IMR-90 (cell line): ENCODE measurements around the gene SLC22A16. TPM values are rescaled to one million over a fixed set of nuclear protein-coding genes. Genes with fewer than 3 reads are reported as not detected.

Experiments
- ATAC-seq: fragments of 200-7000 bp; cut with Tn5 transposase; 2 replicates; pipeline ENCODE4 v1.9.1; 2020; ENCODE audit warnings: low read depth, mild to moderate bottlenecking, moderate library complexity
- BruUV-seq: library from RNA; stranded (reverse); fragments of 400-500 nt; replicated peaks from 2 replicates; lab custom pipeline; 2021; lab: Mats Ljungman, UMichigan
- CTCF ChIA-PET: fragments of 300-600 bp; formaldehyde crosslinking; extraction: SDS; loops from one replicate; lab custom pipeline; 2021; ENCODE audit warnings: antibody characterized with exemption; lab: Yijun Ruan, JAX
- POLR2A ChIA-PET: fragments of 300-600 bp; sonication (Branson Sonifier 250); formaldehyde crosslinking; loops from one replicate; lab custom pipeline; 2022; ENCODE audit warnings: antibody characterized with exemption; ENCODE audit not compliant: unreplicated experiment; lab: Charles Lee
- DNase-seq: peaks from one replicate; pipeline ENCODE4 v3.0.0; 2013
- H2AFZ ChIP-seq: replicated peaks from 2 replicates; pipeline ENCODE3; 2013; ENCODE audit warnings: low read length, mild to moderate bottlenecking; ENCODE audit not compliant: poor library complexity
- H2AK5ac ChIP-seq: 2 replicates; pipeline ENCODE4 v1.6.1; 2013; ENCODE audit warnings: low read depth, low read length, inconsistent platforms
- H2AK9ac ChIP-seq: replicated peaks from 2 replicates; pipeline ENCODE3; 2013; ENCODE audit warnings: mild to moderate bottlenecking, low read depth, low read length, moderate library complexity; ENCODE audit not compliant: poor library complexity
- H2BK120ac ChIP-seq: 2 replicates; pipeline ENCODE4 v1.6.1; 2013; ENCODE audit warnings: low read depth, low read length, inconsistent platforms
- H2BK15ac ChIP-seq: 3 replicates; pipeline ENCODE4 v1.6.1; 2013; ENCODE audit warnings: low read depth, low read length, inconsistent platforms
- H2BK20ac ChIP-seq: 2 replicates; pipeline ENCODE4 v1.6.1; 2013; ENCODE audit warnings: low read depth, mild to moderate bottlenecking, inconsistent platforms, low read length, moderate library complexity
- H2BK5ac ChIP-seq: 2 replicates; pipeline ENCODE4 v1.6.1; 2013; ENCODE audit warnings: mild to moderate bottlenecking, low read depth, low read length, inconsistent platforms; ENCODE audit not compliant: poor library complexity, severe bottlenecking
- H3K14ac ChIP-seq: replicated peaks from 2 replicates; pipeline ENCODE4 v1.6.1; 2013; ENCODE audit warnings: low read depth, low read length, inconsistent platforms
- H3K18ac ChIP-seq: 2 replicates; pipeline ENCODE4 v1.6.1; 2013; ENCODE audit warnings: low read depth, low read length, control low read depth
- H3K23ac ChIP-seq: 2 replicates; pipeline ENCODE4 v1.6.1; 2013; ENCODE audit warnings: low read depth, low read length, inconsistent platforms
- H3K27ac ChIP-seq: 2 replicates; pipeline ENCODE4 v1.5.1; 2013; ENCODE audit warnings: mild to moderate bottlenecking, control low read depth, low read length; ENCODE audit not compliant: insufficient read depth
- H3K27me3 ChIP-seq: 2 replicates; pipeline ENCODE4 v1.6.1; 2013; ENCODE audit warnings: low read length; ENCODE audit not compliant: control insufficient read depth, insufficient read depth
- H3K36me3 ChIP-seq: 2 replicates; pipeline ENCODE4 v1.6.1; 2013; ENCODE audit warnings: low read length, mixed read lengths; ENCODE audit not compliant: control insufficient read depth, insufficient read depth
- H3K4ac ChIP-seq: 2 replicates; pipeline ENCODE4 v1.6.1; 2013; ENCODE audit warnings: low read depth, low read length, inconsistent platforms
- H3K4me1 ChIP-seq: 2 replicates; pipeline ENCODE4 v1.6.1; 2013; ENCODE audit warnings: low read length, mixed read lengths; ENCODE audit not compliant: control insufficient read depth, insufficient read depth
- H3K4me2 ChIP-seq: 2 replicates; pipeline ENCODE4 v1.6.1; 2013; ENCODE audit warnings: low read depth, mild to moderate bottlenecking, control low read depth, low read length, moderate library complexity
- H3K4me3 ChIP-seq: 2 replicates; pipeline ENCODE4 v1.5.1; 2013; ENCODE audit warnings: low read depth, mild to moderate bottlenecking, control low read depth, low read length, moderate library complexity; ENCODE audit not compliant: insufficient read depth
- H3K56ac ChIP-seq: 2 replicates; pipeline ENCODE4 v1.6.1; 2013; ENCODE audit warnings: low read length, inconsistent platforms; ENCODE audit not compliant: insufficient read depth; ENCODE audit errors: extremely low read depth
- H3K79me1 ChIP-seq, 2 experiments: 2 replicates each; pipeline ENCODE4 v1.6.1; 2013; ENCODE audit warnings: low read length in 2 of 2, inconsistent platforms in 1 of 2, low read depth in 1 of 2
- H3K9ac ChIP-seq: 2 replicates; pipeline ENCODE4 v1.6.1; 2013; ENCODE audit warnings: low read depth, low read length, control low read depth
- H3K9me1 ChIP-seq: 2 replicates; pipeline ENCODE4 v1.6.1; 2013; ENCODE audit warnings: low read length, inconsistent platforms; ENCODE audit not compliant: insufficient read depth
- H3K9me3 ChIP-seq: 2 replicates; pipeline ENCODE4 v1.6.1; 2013; ENCODE audit warnings: low read length; ENCODE audit not compliant: control insufficient read depth, insufficient read depth
- H4K20me1 ChIP-seq: 2 replicates; pipeline ENCODE4 v1.6.1; 2013; ENCODE audit warnings: low read length, inconsistent platforms; ENCODE audit not compliant: insufficient read depth
- H4K5ac ChIP-seq: 2 replicates; pipeline ENCODE4 v1.6.1; 2013; ENCODE audit warnings: mild to moderate bottlenecking, low read depth, low read length, control low read depth
- H4K8ac ChIP-seq, 2 experiments: 2 replicates each; pipeline ENCODE4 v1.6.1; 2013; ENCODE audit warnings: low read depth in 2 of 2, low read length in 2 of 2, control low read depth in 1 of 2, inconsistent platforms in 1 of 2
- H4K91ac ChIP-seq: 2 replicates; pipeline ENCODE4 v1.6.1; 2013; ENCODE audit warnings: low read depth, low read length, inconsistent platforms; ENCODE audit not compliant: insufficient read depth
- BHLHE40 ChIP-seq: fragments of 150-350 bp; IDR thresholded peaks from 2 replicates; pipeline ENCODE4 v1.6.1; 2016; ENCODE audit warnings: mild to moderate bottlenecking, low read depth, low read length
- CEBPB ChIP-seq: IDR thresholded peaks from 2 replicates; pipeline ENCODE4 v1.6.1; 2012; ENCODE audit warnings: low read depth, low read length, improper control_type of control experiment
- FOS ChIP-seq: fragments of 150-350 bp; IDR thresholded peaks from 2 replicates; pipeline ENCODE4 v1.6.1; 2016; ENCODE audit warnings: low read depth, low read length
- NFE2L2 ChIP-seq: fragments of 150-350 bp; IDR thresholded peaks from 2 replicates; pipeline ENCODE4 v1.6.1; 2016; ENCODE audit warnings: low read depth, mild to moderate bottlenecking, low read length
- RAD21 ChIP-seq: IDR thresholded peaks from 2 replicates; pipeline ENCODE4 v1.6.1; 2012; ENCODE audit warnings: low read length, improper control_type of control experiment
- RCOR1 ChIP-seq: IDR thresholded peaks from 2 replicates; pipeline ENCODE4 v1.6.1; 2012; ENCODE audit warnings: mild to moderate bottlenecking, low read length, improper control_type of control experiment; ENCODE audit not compliant: insufficient replicate concordance
- RFX5 ChIP-seq: IDR thresholded peaks from 2 replicates; pipeline ENCODE4 v1.8.0; 2012; ENCODE audit warnings: low read depth, mild to moderate bottlenecking, low read length, moderate library complexity
- WGBS, 2 experiments: methylation state at CpG; one replicate each; pipeline versions ENCODE4 v1.1.5 to v1.1.7; 2013; ENCODE audit warnings: missing lambda C conversion rate in 2 of 2; ENCODE audit not compliant: insufficient read length in 1 of 2; ENCODE audit errors: extremely low coverage in 2 of 2; 5-methylcytosine and 5-hydroxymethylcytosine counted together
- dilution Hi-C: fragments of 300-500 bp; cut with HindIII; formaldehyde crosslinking; loops from one replicate; pipeline ENCODE4 v1.14.3; 2018; ENCODE audit warnings: low sequenced_read_pairs; ENCODE audit not compliant: unreplicated experiment
- in situ Hi-C: fragments of 300-500 bp; cut with MboI; formaldehyde crosslinking; loops from 3 replicates; pipeline ENCODE4 v1.14.3; 2019; ENCODE audit warnings: low sequenced_read_pairs, inconsistent platforms, mixed read lengths
- intact Hi-C: fragments of 100-400 bp; cut with micrococcal nuclease; formaldehyde crosslinking; loops from 2 replicates; pipeline ENCODE4 v1.10.0; 2022
- polyA plus RNA-seq, 3 experiments: library from polyadenylated mRNA; depleted of rRNA; stranded (reverse); fragments of >200 nt; gene quantifications; 2 replicates each; pipeline ENCODE4 v1.2.3, GENCODE V29; 2012; ENCODE audit warnings: low replicate concordance in 1 of 3
- total RNA-seq: library from RNA; depleted of rRNA; stranded (reverse); fragments of >200 nt; gene quantifications from 2 replicates; pipeline ENCODE4 v1.2.3, GENCODE V29; 2012

The SLC22A16 gene
- total and polyA plus RNA-seq, 2 of the 4 experiments (the other 2 are of a cell fraction) = not detected

DNA sequence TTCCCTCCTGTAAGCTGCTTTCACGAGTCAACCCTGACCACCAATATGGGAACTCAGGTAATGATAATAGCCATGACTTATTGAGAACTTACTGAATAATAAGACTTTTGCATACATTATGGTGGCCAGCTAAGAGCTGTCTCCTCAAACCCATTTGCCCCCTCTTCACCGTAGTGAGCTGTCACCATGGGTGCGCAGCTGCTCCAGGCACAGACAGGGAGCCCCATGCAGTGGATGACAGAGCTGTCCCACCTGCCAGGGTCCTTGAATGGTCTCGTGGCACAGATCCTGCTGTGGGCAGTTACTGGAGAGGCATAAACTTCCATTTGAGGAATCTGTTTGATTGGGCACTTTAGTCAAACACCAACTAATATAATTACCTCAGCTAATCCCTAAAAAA lies 1.9 kb downstream of the SLC22A16 start:
- 83% methylated on average over 1 of the region's 4 CpGs; no CpG with 5 or more reads in 1 of the 2 experiments for WGBS, 2 experiments
- in situ Hi-C loops = no loop called here
- BruUV-seq = no TSS peak

More for the DNA sequence above, 1.9 kb downstream of the SLC22A16 start:
- Histone ChIP-seq H2BK5ac (no peak overlapping the region), H3K9me3 (no peaks in the 10 kb centered on the region), H3K56ac (no peak overlapping the region), H3K36me3 (no peaks in the 10 kb centered on the region), H2BK20ac (no peak overlapping the region), H4K91ac (no peak overlapping the region), H4K8ac (no peak overlapping the region), H3K9me1 (no peaks in the 10 kb centered on the region), H3K4me2 (no peak overlapping the region), H4K5ac (no peak overlapping the region), H3K23ac (no peak overlapping the region), H2BK15ac (no peak overlapping the region), H3K9ac (no peak overlapping the region), H3K4me3 (no peak overlapping the region), H3K27ac (no peak overlapping the region), H4K20me1 (no peaks in the 10 kb centered on the region), H3K4ac (no peak overlapping the region), H3K4me1 (no peaks in the 10 kb centered on the region), H3K79me1 (no peaks in the 10 kb centered on the region), H2AK5ac (no peak overlapping the region), H3K14ac (no peak overlapping the region), H3K18ac (no peak overlapping the region), H3K27me3 (peaks cover 40% of the 10 kb centered on the region), H2AK9ac (no peak overlapping the region), H2AFZ (no peak overlapping the region), H2BK120ac (no peak overlapping the region)
- DNase-seq (no peak), ATAC-seq (no peak)
- intact Hi-C loops (no loop called here), dilution Hi-C loops (no loop called here)
- ChIA-PET POLR2A (no interaction called here), CTCF (no interaction called here)
- TF ChIP-seq BHLHE40 = no peak
- TF ChIP-seq NFE2L2 = no peak
- no peak for TF ChIP-seq RAD21
- TF ChIP-seq FOS = no peak
- no peak for TF ChIP-seq RFX5
- TF ChIP-seq RCOR1 = no peak
- no peak for TF ChIP-seq CEBPB
